Sigmoid colon (tissue), 4 donors: Measurements from ENCODE around the gene C22orf39.

Experiments used
- EP300 ChIP-seq, 4 donors: sonication (generic); formaldehyde crosslinking; IDR thresholded peaks; one replicate each; pipeline ENCODE4 v1.6.1; 2017; ENCODE audit warnings: antibody characterized with exemption in 4 of 4
- POLR2A ChIP-seq, 2 donors: fragments of 450-650 bp; IDR thresholded peaks; one replicate each; pipeline ENCODE4 v1.6.1; 2016; ENCODE audit warnings: antibody characterized with exemption in 2 of 2, mild to moderate bottlenecking in 2 of 2, moderate library complexity in 2 of 2
- POLR2AphosphoS5 ChIP-seq, 4 donors: sonication (generic); formaldehyde crosslinking; IDR thresholded peaks; one replicate each; pipeline ENCODE4 v1.6.1; 2017; ENCODE audit warnings: antibody characterized with exemption in 4 of 4
- TF ChIP-seq, protein P1 (sequence below), 4 experiments: fragments of 450-650 bp in 3 of 4; fragments of 200-600 bp in 1 of 4; IDR thresholded peaks; one replicate each; pipeline ENCODE4 v1.5.1; 2016 to 2019; ENCODE audit warnings: antibody characterized with exemption in 4 of 4, mild to moderate bottlenecking in 3 of 4, moderate library complexity in 2 of 4

DNA sequence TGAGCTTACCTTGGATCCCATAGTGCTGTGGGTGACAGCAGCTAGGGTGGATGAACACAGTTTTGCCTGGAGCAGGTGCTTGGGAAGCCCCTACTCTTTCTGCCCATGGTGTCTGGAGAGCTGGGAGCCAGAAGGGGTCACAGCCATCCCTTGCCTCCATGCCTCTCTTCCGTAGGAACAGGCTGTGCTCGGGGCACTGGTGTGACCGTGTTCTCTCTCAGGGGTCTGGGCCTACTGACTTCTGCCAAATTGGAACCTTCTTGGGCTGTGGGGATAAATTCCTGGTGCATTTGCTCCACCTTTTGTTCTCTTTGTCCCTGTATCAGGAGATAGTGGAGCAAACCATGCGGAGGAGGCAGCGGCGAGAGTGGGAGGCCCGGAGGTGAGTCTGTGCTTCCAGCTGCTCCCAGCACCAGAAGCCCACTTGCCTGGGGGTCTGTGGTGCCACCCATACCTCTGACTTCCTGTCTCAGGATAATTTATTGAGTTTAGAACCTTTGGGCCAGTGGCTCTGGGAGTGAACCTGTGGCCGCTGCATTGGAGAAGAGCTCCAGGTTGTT, 46.6 kb upstream of the C22orf39 start:
- TF ChIP-seq, protein P1, sequence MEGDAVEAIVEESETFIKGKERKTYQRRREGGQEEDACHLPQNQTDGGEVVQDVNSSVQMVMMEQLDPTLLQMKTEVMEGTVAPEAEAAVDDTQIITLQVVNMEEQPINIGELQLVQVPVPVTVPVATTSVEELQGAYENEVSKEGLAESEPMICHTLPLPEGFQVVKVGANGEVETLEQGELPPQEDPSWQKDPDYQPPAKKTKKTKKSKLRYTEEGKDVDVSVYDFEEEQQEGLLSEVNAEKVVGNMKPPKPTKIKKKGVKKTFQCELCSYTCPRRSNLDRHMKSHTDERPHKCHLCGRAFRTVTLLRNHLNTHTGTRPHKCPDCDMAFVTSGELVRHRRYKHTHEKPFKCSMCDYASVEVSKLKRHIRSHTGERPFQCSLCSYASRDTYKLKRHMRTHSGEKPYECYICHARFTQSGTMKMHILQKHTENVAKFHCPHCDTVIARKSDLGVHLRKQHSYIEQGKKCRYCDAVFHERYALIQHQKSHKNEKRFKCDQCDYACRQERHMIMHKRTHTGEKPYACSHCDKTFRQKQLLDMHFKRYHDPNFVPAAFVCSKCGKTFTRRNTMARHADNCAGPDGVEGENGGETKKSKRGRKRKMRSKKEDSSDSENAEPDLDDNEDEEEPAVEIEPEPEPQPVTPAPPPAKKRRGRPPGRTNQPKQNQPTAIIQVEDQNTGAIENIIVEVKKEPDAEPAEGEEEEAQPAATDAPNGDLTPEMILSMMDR (IDR thresholded peaks at IDR 0.05) = no peak
- no peak for TF ChIP-seq EP300 (IDR thresholded peaks at IDR 0.05)
- TF ChIP-seq POLR2AphosphoS5 (IDR thresholded peaks at IDR 0.05) = no peak
- no peak for TF ChIP-seq POLR2A (IDR thresholded peaks at IDR 0.05)
